Chondrocyte (in vitro differentiated cells): ENCODE data around the gene IP6K3. TPM values are rescaled to one million over a fixed set of nuclear protein-coding genes. Genes with fewer than 3 reads are reported as not detected.

Experiments used
- DNase-seq: peaks from one replicate; pipeline ENCODE4 v3.0.0; 2021; ENCODE audit warnings: mixed read lengths, low spot score
- H3K27ac Mint-ChIP-seq: one replicate; pipeline ENCODE4 v1.8.0; 2021; ENCODE audit warnings: mild to moderate bottlenecking, moderate library complexity, mixed read lengths; ENCODE audit not compliant: unreplicated experiment
- H3K27me3 Mint-ChIP-seq: 2 replicates; pipeline ENCODE4 v1.8.0; 2021; ENCODE audit warnings: low read depth, mixed read lengths
- H3K36me3 Mint-ChIP-seq: 2 replicates; pipeline ENCODE4 v1.8.0; 2021; ENCODE audit warnings: low read depth, mixed read lengths
- H3K4me1 Mint-ChIP-seq: 2 replicates; pipeline ENCODE4 v1.8.0; 2021; ENCODE audit warnings: low read depth, mild to moderate bottlenecking, mixed read lengths
- H3K4me3 Mint-ChIP-seq: one replicate; pipeline ENCODE4 v1.8.0; 2021; ENCODE audit warnings: mild to moderate bottlenecking, moderate library complexity, mixed read lengths; ENCODE audit not compliant: unreplicated experiment
- H3K9me3 Mint-ChIP-seq: 2 replicates; pipeline ENCODE4 v1.8.0; 2021; ENCODE audit warnings: low read depth, mixed read lengths
- total RNA-seq: library from RNA; stranded (reverse); gene quantifications from 3 replicates; pipeline ENCODE4 v1.2.1, GENCODE V29; 2021
- TF ChIP-seq, protein P1 (sequence below): fragments of 200-600 bp; sonication (generic); IDR thresholded peaks from 2 replicates; pipeline ENCODE4 v1.5.0; 2021; ENCODE audit warnings: antibody characterized with exemption, mild to moderate bottlenecking, moderate library complexity

The IP6K3 gene
- total RNA-seq, 1 donor from 2014 or later, result 6.5 TPM

DNA sequence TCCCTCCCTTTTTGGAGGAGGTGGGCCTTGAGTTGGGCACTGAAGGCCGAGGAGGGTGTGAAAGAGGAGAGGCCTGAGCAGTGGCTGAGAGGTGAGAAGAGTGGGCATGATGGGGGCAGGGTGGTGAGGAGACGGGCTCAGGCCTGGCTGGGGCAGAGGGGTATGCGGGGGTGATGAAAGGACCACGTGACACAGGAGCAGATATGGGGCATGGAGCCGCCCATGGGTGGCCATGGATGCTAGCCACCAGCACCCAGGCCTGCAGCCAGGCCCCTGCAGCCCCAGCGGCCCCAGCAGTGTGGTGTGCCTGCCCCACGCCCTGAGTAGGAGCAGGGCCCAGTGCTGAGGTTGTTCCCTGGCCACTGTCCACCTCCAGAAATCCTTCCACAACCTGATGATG, 61.7 kb downstream of the IP6K3 start:
- Mint-ChIP-seq H3K27ac (no peak overlapping the region), H3K27me3 (no peaks in the 10 kb centered on the region), H3K9me3 (no peaks in the 10 kb centered on the region), H3K36me3 (peaks cover 6% of the 10 kb centered on the region), H3K4me3 (no peak overlapping the region), H3K4me1 (peaks cover 9% of the 10 kb centered on the region)
- TF ChIP-seq, protein P1, sequence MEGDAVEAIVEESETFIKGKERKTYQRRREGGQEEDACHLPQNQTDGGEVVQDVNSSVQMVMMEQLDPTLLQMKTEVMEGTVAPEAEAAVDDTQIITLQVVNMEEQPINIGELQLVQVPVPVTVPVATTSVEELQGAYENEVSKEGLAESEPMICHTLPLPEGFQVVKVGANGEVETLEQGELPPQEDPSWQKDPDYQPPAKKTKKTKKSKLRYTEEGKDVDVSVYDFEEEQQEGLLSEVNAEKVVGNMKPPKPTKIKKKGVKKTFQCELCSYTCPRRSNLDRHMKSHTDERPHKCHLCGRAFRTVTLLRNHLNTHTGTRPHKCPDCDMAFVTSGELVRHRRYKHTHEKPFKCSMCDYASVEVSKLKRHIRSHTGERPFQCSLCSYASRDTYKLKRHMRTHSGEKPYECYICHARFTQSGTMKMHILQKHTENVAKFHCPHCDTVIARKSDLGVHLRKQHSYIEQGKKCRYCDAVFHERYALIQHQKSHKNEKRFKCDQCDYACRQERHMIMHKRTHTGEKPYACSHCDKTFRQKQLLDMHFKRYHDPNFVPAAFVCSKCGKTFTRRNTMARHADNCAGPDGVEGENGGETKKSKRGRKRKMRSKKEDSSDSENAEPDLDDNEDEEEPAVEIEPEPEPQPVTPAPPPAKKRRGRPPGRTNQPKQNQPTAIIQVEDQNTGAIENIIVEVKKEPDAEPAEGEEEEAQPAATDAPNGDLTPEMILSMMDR, result no peak
- no peak for DNase-seq

DNA sequence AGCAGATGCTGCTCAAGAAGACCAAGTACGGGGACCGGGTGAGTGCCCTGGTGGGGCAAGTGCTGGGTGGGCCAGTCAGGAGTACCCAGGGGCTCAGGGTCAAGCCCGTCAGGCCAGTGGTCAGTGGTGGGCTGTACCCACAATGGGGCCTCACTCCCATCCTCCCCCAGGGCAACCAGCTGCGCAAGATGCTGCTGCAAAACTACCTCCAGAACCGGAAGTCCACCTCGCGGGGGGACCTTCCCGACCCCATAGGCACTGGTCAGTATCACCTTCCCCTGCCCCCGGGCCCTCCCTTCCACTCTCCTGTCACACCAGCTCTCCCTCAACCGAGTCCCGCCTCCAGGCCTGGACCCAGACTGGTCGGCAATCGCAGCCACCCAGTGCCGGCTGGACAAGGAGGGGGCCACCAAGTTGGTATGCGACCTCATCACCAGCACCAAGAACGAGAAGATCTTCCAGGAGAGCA, 62.2 kb downstream of the IP6K3 start:
- Mint-ChIP-seq H3K27me3 (no peaks in the 10 kb centered on the region), H3K36me3 (peaks cover 8% of the 10 kb centered on the region), H3K9me3 (no peaks in the 10 kb centered on the region), H3K4me1 (peaks cover 9% of the 10 kb centered on the region), H3K4me3 (no peak overlapping the region), H3K27ac (no peak overlapping the region)
- no peak for DNase-seq
- TF ChIP-seq, protein P1, result no peak

DNA sequence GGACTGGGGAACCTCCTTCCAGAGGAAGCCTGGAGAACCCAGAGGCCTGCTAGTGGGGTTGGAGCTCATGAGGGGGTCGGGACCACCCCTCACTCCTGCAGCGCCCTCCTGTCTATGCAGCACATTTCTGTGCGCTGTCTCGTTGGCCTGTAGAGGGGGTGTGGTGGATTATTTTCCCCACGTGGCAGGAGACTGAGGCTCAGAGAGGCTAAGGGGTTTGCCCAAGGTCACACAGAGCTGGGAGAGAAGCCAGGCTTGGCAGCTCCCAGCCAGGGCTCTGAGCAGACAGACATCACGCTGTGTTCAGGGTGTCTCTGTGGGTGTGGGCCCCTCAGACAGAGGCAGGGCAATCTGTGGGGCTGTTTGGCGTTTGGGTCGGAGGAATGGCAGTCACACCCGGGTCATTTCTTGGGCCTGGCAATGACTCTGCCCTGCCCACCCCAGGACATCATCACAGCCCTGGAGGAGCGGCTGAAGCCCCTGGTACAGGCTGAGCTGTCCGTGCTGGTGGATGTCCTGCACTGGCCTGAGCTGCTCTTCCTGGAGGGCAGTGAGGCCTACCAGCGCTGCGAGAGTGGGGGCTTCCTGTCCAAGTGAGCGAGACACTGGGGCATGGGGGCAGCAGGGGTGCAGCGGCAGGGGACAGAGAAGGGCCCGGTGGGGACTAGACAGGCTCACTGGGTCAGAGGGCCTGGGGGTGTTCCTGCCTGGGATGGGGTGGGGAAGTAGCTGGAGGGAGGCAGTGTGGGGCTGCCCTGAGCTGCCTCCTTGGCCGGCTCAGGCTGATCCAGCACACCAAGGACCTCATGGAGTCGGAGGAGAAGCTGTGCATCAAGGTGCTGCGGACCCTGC, 62.9 kb downstream of the IP6K3 start:
- no peak for DNase-seq
- no peaks in the 10 kb centered on the region for H3K27me3 Mint-ChIP-seq
- TF ChIP-seq, protein P1, result no peak
- H3K4me1 Mint-ChIP-seq, result peaks cover 10% of the 10 kb centered on the region
- peaks cover 7% of the 10 kb centered on the region for H3K36me3 Mint-ChIP-seq
- no peak overlapping the region for H3K4me3 Mint-ChIP-seq
- no peaks in the 10 kb centered on the region for H3K9me3 Mint-ChIP-seq
- H3K27ac Mint-ChIP-seq, result no peak overlapping the region

DNA sequence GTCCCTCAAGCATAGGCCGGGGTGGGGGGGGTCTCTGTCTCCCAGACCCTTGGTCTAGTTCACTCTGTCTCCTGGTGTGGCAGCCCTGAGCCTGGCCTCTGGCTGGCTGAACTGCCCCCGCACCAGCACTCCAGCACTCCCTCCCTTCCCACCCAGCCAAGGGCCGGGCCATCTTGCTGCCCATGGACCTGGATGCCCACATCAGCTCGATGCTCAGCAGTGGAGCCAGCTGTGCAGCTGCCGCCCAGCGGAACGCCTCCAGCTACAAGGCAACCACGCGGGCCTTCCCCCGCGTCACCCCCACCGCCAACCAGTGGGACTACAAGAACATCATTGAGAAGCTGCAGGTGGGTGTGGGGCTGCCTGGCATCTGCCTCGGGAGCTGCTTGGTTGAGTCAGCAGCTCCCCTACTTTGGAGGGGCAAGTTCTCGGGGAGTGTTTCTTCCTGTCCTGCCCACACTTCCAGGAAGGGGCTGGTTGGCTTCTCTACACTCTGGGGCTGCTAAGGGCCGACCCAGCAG, 63.6 kb downstream of the IP6K3 start:
- H3K36me3 Mint-ChIP-seq, result peaks cover 7% of the 10 kb centered on the region
- H3K4me3 Mint-ChIP-seq, result no peak overlapping the region
- no peak for DNase-seq
- H3K27ac Mint-ChIP-seq, result no peak overlapping the region
- H3K4me1 Mint-ChIP-seq, result peaks cover 13% of the 10 kb centered on the region
- H3K27me3 Mint-ChIP-seq, result no peaks in the 10 kb centered on the region
- no peaks in the 10 kb centered on the region for H3K9me3 Mint-ChIP-seq
- TF ChIP-seq, protein P1, result no peak

DNA sequence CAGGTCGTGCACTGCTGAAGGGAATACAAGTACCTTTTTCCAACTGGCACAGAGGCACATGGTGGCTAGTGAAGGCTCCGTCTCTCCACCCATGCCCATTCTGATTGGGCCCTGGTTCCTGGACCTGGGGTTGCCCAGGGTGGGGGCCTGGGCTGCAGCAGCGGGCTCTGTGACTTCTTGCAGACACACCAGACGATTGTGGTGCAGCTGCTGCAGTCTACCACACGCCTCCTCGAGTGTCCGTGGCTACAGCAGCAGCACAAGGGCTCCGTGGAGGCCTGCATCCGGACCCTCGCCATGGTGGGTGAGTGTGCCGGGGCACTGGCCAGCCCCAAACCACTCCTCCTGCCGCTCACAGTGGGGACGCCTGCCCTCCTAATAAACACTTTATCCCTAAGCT, 64.4 kb downstream of the IP6K3 start:
- no peak overlapping the region for H3K4me3 Mint-ChIP-seq
- H3K9me3 Mint-ChIP-seq, result no peaks in the 10 kb centered on the region
- no peak overlapping the region for H3K27ac Mint-ChIP-seq
- TF ChIP-seq, protein P1, result no peak
- no peaks in the 10 kb centered on the region for H3K27me3 Mint-ChIP-seq
- peaks cover 21% of the 10 kb centered on the region for H3K4me1 Mint-ChIP-seq
- DNase-seq, result no peak
- H3K36me3 Mint-ChIP-seq, result peaks cover 10% of the 10 kb centered on the region
